ENCODE data around the gene FOXP1.

FOXP1 gene

GRCh38 chr3:71312461-71312860 is 271.1 kb downstream of the FOXP1 start:
- H3K36me3 ChIP-seq (ENCODE audit: insufficient read depth, low read length): peaks cover 21% of the 10 kb centered on the region
- no peak overlapping the region for H3K4me2 ChIP-seq (ENCODE audit: low read length)
- no peaks in the 10 kb centered on the region for H3K9me3 ChIP-seq (ENCODE audit: low read length)
- no peaks in the 10 kb centered on the region for H4K20me1 ChIP-seq (ENCODE audit: insufficient read depth, low read length)
- H3K9ac ChIP-seq (ENCODE audit: low read length): no peak overlapping the region
- H3K27ac ChIP-seq (ENCODE audit: low read depth, low read length, poor library complexity, severe bottlenecking): peak overlapping the region; percentile 35
- TF ChIP-seq CTCF (IDR thresholded peaks at IDR 0.05; ENCODE audit: low read length): no peak
- no peak for TF ChIP-seq EZH2 (IDR thresholded peaks at IDR 0.05; ENCODE audit: borderline replicate concordance, low read length)
- no peaks in the 10 kb centered on the region for H3K9me2 ChIP-seq (ENCODE audit: low read depth, low read length)
- no peaks in the 10 kb centered on the region for H3K27me3 ChIP-seq (ENCODE audit: insufficient read depth, low read length)
- no peak overlapping the region for H3K4me3 ChIP-seq (ENCODE audit: low read depth, low read length, poor library complexity, severe bottlenecking)
- peaks cover 37% of the 10 kb centered on the region for H3K4me1 ChIP-seq (ENCODE audit: insufficient read depth, low read length, severe bottlenecking)
- H2AFZ ChIP-seq (ENCODE audit: low read length): no peak overlapping the region
- peaks cover 10% of the 10 kb centered on the region; the same call in 1 of the 2 replicates for H3K79me2 ChIP-seq (ENCODE audit: insufficient read depth, low read length)
- 0 out of 2 replicates have a peak, but pooled peaks cover 4% of the 10 kb centered on the region for H3F3A ChIP-seq (ENCODE audit: insufficient read depth, low read length)

- H3K27ac ChIP-seq (ENCODE audit: low read depth, low read length, poor library complexity, severe bottlenecking): no peak overlapping the region
- no peak overlapping the region for H3K9ac ChIP-seq (ENCODE audit: low read length)
- H3K79me2 ChIP-seq (ENCODE audit: insufficient read depth, low read length): peaks cover 13% of the 10 kb centered on the region
- no peaks in the 10 kb centered on the region for H4K20me1 ChIP-seq (ENCODE audit: insufficient read depth, low read length)
- peaks cover 43% of the 10 kb centered on the region for H3K4me1 ChIP-seq (ENCODE audit: insufficient read depth, low read length, severe bottlenecking)
- 0 out of 2 replicates have a peak, but pooled peaks cover 4% of the 10 kb centered on the region for H3F3A ChIP-seq (ENCODE audit: insufficient read depth, low read length)
- no peaks in the 10 kb centered on the region for H3K9me2 ChIP-seq (ENCODE audit: low read depth, low read length)
- TF ChIP-seq EZH2 (IDR thresholded peaks at IDR 0.05; ENCODE audit: borderline replicate concordance, low read length) (no peak), CTCF (IDR thresholded peaks at IDR 0.05; ENCODE audit: low read length) (no peak)
- H3K36me3 ChIP-seq (ENCODE audit: insufficient read depth, low read length): peaks cover 21% of the 10 kb centered on the region
- no peaks in the 10 kb centered on the region for H3K27me3 ChIP-seq (ENCODE audit: insufficient read depth, low read length)
- H3K4me3 ChIP-seq (ENCODE audit: low read depth, low read length, poor library complexity, severe bottlenecking): no peak overlapping the region
- H2AFZ ChIP-seq (ENCODE audit: low read length): no peak overlapping the region
- H3K9me3 ChIP-seq (ENCODE audit: low read length): no peaks in the 10 kb centered on the region
- no peak overlapping the region for H3K4me2 ChIP-seq (ENCODE audit: low read length)
These were observed 271.9 kb downstream of the FOXP1 start for GRCh38 chr3:71311661-71312046.

- no peak overlapping the region for H3K4me2 ChIP-seq (ENCODE audit: low read length)
- H3K9ac ChIP-seq (ENCODE audit: low read length): no peak overlapping the region
- peaks cover 19% of the 10 kb centered on the region for H3K79me2 ChIP-seq (ENCODE audit: insufficient read depth, low read length)
- H2AFZ ChIP-seq (ENCODE audit: low read length): no peak overlapping the region
- peak overlapping the region; percentile 53 for H3K27ac ChIP-seq (ENCODE audit: low read depth, low read length, poor library complexity, severe bottlenecking)
- peaks cover 21% of the 10 kb centered on the region for H3K36me3 ChIP-seq (ENCODE audit: insufficient read depth, low read length)
- H3F3A ChIP-seq (ENCODE audit: insufficient read depth, low read length): 0 out of 2 replicates have a peak, but pooled peaks cover 4% of the 10 kb centered on the region
- peaks cover 48% of the 10 kb centered on the region for H3K4me1 ChIP-seq (ENCODE audit: insufficient read depth, low read length, severe bottlenecking)
- H3K27me3 ChIP-seq (ENCODE audit: insufficient read depth, low read length): no peaks in the 10 kb centered on the region
- no peak overlapping the region for H3K4me3 ChIP-seq (ENCODE audit: low read depth, low read length, poor library complexity, severe bottlenecking)
- H3K9me3 ChIP-seq (ENCODE audit: low read length): no peaks in the 10 kb centered on the region
- no peaks in the 10 kb centered on the region for H4K20me1 ChIP-seq (ENCODE audit: insufficient read depth, low read length)
- no peaks in the 10 kb centered on the region for H3K9me2 ChIP-seq (ENCODE audit: low read depth, low read length)
- TF ChIP-seq CTCF (IDR thresholded peaks at IDR 0.05; ENCODE audit: low read length) (no peak), EZH2 (IDR thresholded peaks at IDR 0.05; ENCODE audit: borderline replicate concordance, low read length) (no peak)
These were observed 272.4 kb downstream of the FOXP1 start for GRCh38 chr3:71310980-71311660.
